Trophoblast cell (in vitro differentiated cells and primary cell): Measurements from ENCODE around the gene UGT1A4.

Source experiments
- DNase-seq, 2 donors: peaks; one replicate each; pipeline ENCODE4 v3.0.0-alpha.2; 2016
- H2AFZ ChIP-seq: 2 replicates; pipeline ENCODE4 v1.6.1; 2013; ENCODE audit warnings: low read length, moderate library complexity, mild to moderate bottlenecking; ENCODE audit not compliant: insufficient read depth, poor library complexity
- H2AK5ac ChIP-seq: 2 replicates; pipeline ENCODE4 v1.6.1; 2013; ENCODE audit warnings: mild to moderate bottlenecking, low read length
- H2BK120ac ChIP-seq: 2 replicates; pipeline ENCODE4 v1.6.1; 2013; ENCODE audit warnings: low read length, mild to moderate bottlenecking, moderate library complexity; ENCODE audit not compliant: insufficient read depth, poor library complexity
- H2BK12ac ChIP-seq: 2 replicates; pipeline ENCODE4 v1.6.1; 2013; ENCODE audit warnings: mild to moderate bottlenecking, low read length, moderate library complexity
- H2BK5ac ChIP-seq: 2 replicates; pipeline ENCODE4 v1.6.1; 2013; ENCODE audit warnings: low read length, low read depth, moderate library complexity, mild to moderate bottlenecking; ENCODE audit not compliant: poor library complexity
- H3K14ac ChIP-seq: 2 replicates; pipeline ENCODE4 v1.6.1; 2013; ENCODE audit warnings: mild to moderate bottlenecking, low read length
- H3K18ac ChIP-seq: 2 replicates; pipeline ENCODE4 v1.6.1; 2013; ENCODE audit warnings: mild to moderate bottlenecking, low read length
- H3K23ac ChIP-seq: 2 replicates; pipeline ENCODE4 v1.6.1; 2013; ENCODE audit warnings: low read length
- H3K27ac ChIP-seq: 2 replicates; pipeline ENCODE4 v1.5.1; 2013; ENCODE audit warnings: low read depth, mild to moderate bottlenecking, inconsistent platforms, low read length, moderate library complexity
- H3K27me3 ChIP-seq: 2 replicates; pipeline ENCODE4 v1.6.1; 2013; ENCODE audit warnings: inconsistent platforms, mild to moderate bottlenecking, low read length, moderate library complexity; ENCODE audit not compliant: insufficient read depth
- H3K36me3 ChIP-seq, 2 experiments: 1 replicate in 1 of 2; 2 replicates in 1 of 2; pipeline ENCODE4 v1.6.1; 2013; ENCODE audit warnings: low read length in 2 of 2, mild to moderate bottlenecking in 2 of 2, moderate library complexity in 1 of 2; ENCODE audit not compliant: insufficient read depth in 2 of 2, control insufficient read depth in 1 of 2
- H3K4ac ChIP-seq: 2 replicates; pipeline ENCODE4 v1.6.1; 2013; ENCODE audit warnings: low read depth, mild to moderate bottlenecking, low read length, moderate library complexity
- H3K4me1 ChIP-seq, 2 experiments: 1 replicate in 1 of 2; 2 replicates in 1 of 2; pipeline ENCODE4 v1.6.1; 2013; ENCODE audit warnings: low read length in 2 of 2, mild to moderate bottlenecking in 2 of 2, moderate library complexity in 1 of 2; ENCODE audit not compliant: insufficient read depth in 2 of 2, control insufficient read depth in 1 of 2
- H3K4me2 ChIP-seq: 2 replicates; pipeline ENCODE4 v1.6.1; 2013; ENCODE audit warnings: inconsistent platforms, mild to moderate bottlenecking, low read length, moderate library complexity
- H3K4me3 ChIP-seq: 2 replicates; pipeline ENCODE4 v1.5.1; 2013; ENCODE audit warnings: mild to moderate bottlenecking, low read depth, low read length, inconsistent platforms
- H3K79me1 ChIP-seq: one replicate; pipeline ENCODE4 v1.6.1; 2013; ENCODE audit warnings: low read length
- H3K79me2 ChIP-seq: 2 replicates; pipeline ENCODE4 v1.6.1; 2013; ENCODE audit warnings: low read length, mild to moderate bottlenecking; ENCODE audit not compliant: control insufficient read depth, insufficient read depth, poor library complexity
- H3K9ac ChIP-seq: 2 replicates; pipeline ENCODE4 v1.6.1; 2013; ENCODE audit warnings: mild to moderate bottlenecking, low read length
- H3K9me3 ChIP-seq: 2 replicates; pipeline ENCODE4 v1.6.1; 2013; ENCODE audit warnings: low read depth, mild to moderate bottlenecking, control low read depth, inconsistent platforms, low read length; ENCODE audit not compliant: insufficient read depth
- H4K12ac ChIP-seq: 2 replicates; pipeline ENCODE4 v1.6.1; 2013; ENCODE audit warnings: low read depth, mild to moderate bottlenecking, low read length, moderate library complexity
- H4K8ac ChIP-seq: 2 replicates; pipeline ENCODE4 v1.6.1; 2013; ENCODE audit warnings: low read depth, mild to moderate bottlenecking, low read length, moderate library complexity
- H4K91ac ChIP-seq: one replicate; pipeline ENCODE4 v1.6.1; 2013; ENCODE audit warnings: low read depth, mild to moderate bottlenecking, low read length, moderate library complexity
- WGBS: extraction: QIAGEN DNeasy Blood & Tissue Kit; methylation state at CpG from one replicate; pipeline ENCODE4 v1.1.7; 2013; ENCODE audit warnings: missing lambda C conversion rate; ENCODE audit not compliant: insufficient read length, insufficient coverage; ENCODE audit errors: extremely low coverage; 5-methylcytosine and 5-hydroxymethylcytosine counted together

UGT1A4 gene

DNA sequence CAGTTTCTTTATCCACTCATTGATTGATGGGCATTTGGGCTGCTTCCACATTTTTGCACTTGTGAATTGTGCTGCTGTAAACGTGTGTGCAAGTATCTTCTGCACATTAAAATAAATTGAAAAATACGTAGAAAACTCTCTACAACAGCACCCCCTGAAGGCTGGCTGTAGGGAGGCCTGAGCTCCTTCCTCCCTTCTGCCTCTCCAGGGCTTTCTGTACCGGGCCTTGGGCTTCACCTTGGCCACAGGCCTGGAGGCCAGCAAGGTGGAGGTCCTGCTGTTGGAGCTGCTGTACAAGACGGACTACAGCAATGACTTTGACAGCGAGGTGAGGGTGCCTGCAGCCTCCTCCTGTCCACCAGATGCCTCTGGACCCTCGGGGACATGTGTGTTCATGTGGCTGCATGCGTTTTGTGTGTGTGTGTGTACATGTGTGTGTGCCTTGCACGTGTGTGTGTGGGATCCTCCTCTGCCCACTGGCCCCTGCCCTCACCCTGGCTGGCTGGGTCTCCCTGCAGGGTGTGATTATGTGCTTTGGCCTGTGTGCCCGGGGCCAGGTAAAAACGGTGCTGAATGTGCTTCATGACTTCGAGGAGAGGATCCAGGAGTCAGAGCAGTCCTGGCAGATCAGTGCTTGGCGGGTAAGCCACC lies 88.8 kb downstream of the UGT1A4 start:
- Histone ChIP-seq H2BK120ac (no peak overlapping the region), H3K18ac (no peak overlapping the region), H3K79me1 (no peaks in the 10 kb centered on the region), H2AK5ac (no peak overlapping the region), H2AFZ (no peak overlapping the region), H3K4ac (no peak overlapping the region), H2BK5ac (no peak overlapping the region), H3K14ac (no peak overlapping the region), H3K27me3 (no peaks in the 10 kb centered on the region), H3K27ac (no peak overlapping the region), H3K4me1 (no peaks in the 10 kb centered on the region), H3K9ac (no peak overlapping the region), H3K4me3 (peak overlapping the region; percentile 0), H2BK12ac (no peak overlapping the region), H3K79me2 (no peaks in the 10 kb centered on the region), H3K36me3 (no peaks in the 10 kb centered on the region), H4K12ac (no peak overlapping the region), H3K23ac (no peak overlapping the region), H4K91ac (no peak overlapping the region), H3K9me3 (peaks cover 14% of the 10 kb centered on the region), H3K4me2 (no peak overlapping the region), H4K8ac (no peak overlapping the region)
- no CpG with 5 or more reads among the region's 12 CpGs for WGBS
- peak in 1 of 2 donors; percentile 1 for DNase-seq

DNA sequence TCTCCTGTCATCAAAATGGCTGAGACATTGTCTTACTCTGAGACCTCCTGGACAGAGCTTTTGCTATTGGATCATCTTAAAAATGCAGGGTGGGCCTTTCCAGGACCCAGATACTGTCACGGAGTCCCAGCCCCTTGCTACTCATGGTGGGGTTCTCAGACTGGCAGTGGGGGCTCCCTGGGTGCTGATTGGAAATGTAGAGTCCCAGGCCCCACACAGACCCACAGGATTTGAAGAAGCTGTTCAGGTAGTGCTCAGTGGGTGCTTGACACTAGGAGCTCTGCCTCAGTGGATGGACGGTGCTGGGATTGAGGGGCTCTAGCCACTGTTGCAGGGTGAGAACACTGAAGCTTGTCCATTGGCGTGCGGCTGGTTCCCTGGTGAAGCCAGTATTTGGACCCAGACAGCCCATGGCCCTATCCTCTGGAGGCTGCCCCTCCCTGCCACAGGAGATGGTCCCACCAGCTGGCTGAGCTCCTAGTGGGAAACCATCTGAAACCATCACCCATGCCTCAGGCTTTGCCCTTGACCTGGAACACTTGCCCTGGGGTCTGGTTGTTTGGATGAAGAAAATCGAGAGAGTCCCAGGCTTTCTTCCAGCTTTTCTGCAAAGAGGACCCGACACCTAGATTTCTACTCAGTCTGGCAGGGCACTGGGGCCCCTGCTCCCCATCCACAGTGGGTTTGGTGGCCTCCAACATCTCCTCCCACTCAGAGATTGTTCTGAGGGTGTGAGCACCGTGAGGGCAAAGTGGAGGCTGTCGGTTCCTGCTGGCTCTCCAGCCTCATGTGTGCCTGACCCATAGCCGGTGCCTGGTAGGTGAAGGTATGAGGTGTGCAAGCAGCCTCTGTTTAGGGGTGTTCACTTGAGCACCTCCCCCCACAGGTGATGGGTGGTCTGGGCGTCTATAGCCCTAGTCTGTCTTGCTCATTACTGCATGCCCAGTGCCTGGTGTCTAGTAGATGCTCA lies 89.7 kb downstream of the UGT1A4 start:
- no peak overlapping the region for H3K14ac ChIP-seq
- no peak overlapping the region for H2BK5ac ChIP-seq
- no peak overlapping the region for H3K9ac ChIP-seq
- H4K12ac ChIP-seq = no peak overlapping the region
- DNase-seq = no peak
- H2BK12ac ChIP-seq = no peak overlapping the region
- no peak overlapping the region for H3K18ac ChIP-seq
- H3K79me2 ChIP-seq = no peaks in the 10 kb centered on the region
- no peak overlapping the region for H2AK5ac ChIP-seq
- no peak overlapping the region for H4K8ac ChIP-seq
- H3K9me3 ChIP-seq = peaks cover 14% of the 10 kb centered on the region
- H3K23ac ChIP-seq = no peak overlapping the region
- H3K27ac ChIP-seq = no peak overlapping the region
- H3K27me3 ChIP-seq = no peaks in the 10 kb centered on the region
- no peak overlapping the region for H2BK120ac ChIP-seq
- H2AFZ ChIP-seq = no peak overlapping the region
- no peaks in the 10 kb centered on the region for H3K79me1 ChIP-seq
- no peaks in the 10 kb centered on the region for H3K36me3 ChIP-seq
- H3K4me2 ChIP-seq = no peak overlapping the region
- H4K91ac ChIP-seq = no peak overlapping the region
- no CpG with 5 or more reads among the region's 10 CpGs for WGBS
- H3K4ac ChIP-seq = no peak overlapping the region
- H3K4me1 ChIP-seq = no peaks in the 10 kb centered on the region
- no peak overlapping the region for H3K4me3 ChIP-seq

DNA sequence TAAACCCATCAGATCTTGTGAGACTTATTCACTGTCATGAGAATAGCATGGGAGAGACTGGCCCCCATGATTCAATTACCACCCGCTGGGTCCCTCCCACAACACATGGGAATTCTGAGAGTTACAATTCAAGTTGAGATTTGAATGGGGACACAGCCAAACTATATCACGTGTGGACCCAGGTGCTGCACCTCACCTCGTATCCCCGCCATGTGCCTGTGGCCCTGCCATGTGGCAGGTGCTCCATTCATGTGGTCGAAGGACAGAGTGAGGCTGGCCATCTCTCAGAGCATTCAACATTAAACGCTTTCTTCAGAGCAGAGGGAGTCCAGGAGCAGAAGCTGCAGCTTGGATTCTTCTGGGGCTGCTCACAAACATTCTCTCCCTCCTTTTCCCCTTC lies 91.8 kb downstream of the UGT1A4 start:
- Histone ChIP-seq H3K23ac (no peak overlapping the region), H3K79me1 (no peaks in the 10 kb centered on the region), H3K27ac (no peak overlapping the region), H3K36me3 (no peaks in the 10 kb centered on the region), H3K79me2 (no peaks in the 10 kb centered on the region), H3K9me3 (peaks cover 12% of the 10 kb centered on the region), H3K18ac (no peak overlapping the region), H3K27me3 (no peaks in the 10 kb centered on the region), H3K4me3 (no peak overlapping the region), H2BK120ac (no peak overlapping the region), H3K14ac (no peak overlapping the region), H2AK5ac (no peak overlapping the region), H4K91ac (no peak overlapping the region), H4K12ac (no peak overlapping the region), H2AFZ (no peak overlapping the region), H3K4ac (no peak overlapping the region), H3K4me2 (no peak overlapping the region), H3K4me1 (no peaks in the 10 kb centered on the region), H3K9ac (no peak overlapping the region), H4K8ac (no peak overlapping the region), H2BK12ac (no peak overlapping the region), H2BK5ac (no peak overlapping the region)
- no CpG with 5 or more reads among the region's 6 CpGs for WGBS
- no peak for DNase-seq

DNA sequence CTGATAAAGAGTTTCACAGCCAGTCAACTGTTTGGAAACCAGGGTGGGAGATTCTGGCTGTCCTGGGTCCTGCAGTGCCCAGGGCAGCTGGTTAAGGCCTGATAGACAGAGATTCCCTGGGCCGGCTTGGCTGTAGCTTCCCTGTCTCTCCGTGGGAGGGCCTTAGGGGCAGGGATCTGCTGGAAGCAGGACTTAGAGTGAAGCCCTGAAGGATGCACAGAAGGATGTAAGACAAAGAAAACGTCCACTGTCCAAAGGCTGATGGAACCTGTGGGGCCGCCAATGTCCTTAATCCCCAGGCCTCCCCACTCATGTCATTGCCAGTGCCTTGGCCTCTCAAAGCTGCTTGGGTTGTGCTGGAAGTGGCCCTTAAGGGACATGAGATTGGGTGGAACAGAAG lies 92.6 kb downstream of the UGT1A4 start:
- Histone ChIP-seq H3K36me3 (no peaks in the 10 kb centered on the region), H4K8ac (no peak overlapping the region), H3K9ac (no peak overlapping the region), H3K9me3 (peaks cover 12% of the 10 kb centered on the region), H3K14ac (no peak overlapping the region), H3K18ac (no peak overlapping the region), H2AFZ (no peak overlapping the region), H3K79me1 (no peaks in the 10 kb centered on the region), H4K12ac (no peak overlapping the region), H3K4me3 (no peak overlapping the region), H3K27ac (no peak overlapping the region), H2BK5ac (no peak overlapping the region), H3K4ac (no peak overlapping the region), H2AK5ac (no peak overlapping the region), H3K4me2 (no peak overlapping the region), H3K27me3 (no peaks in the 10 kb centered on the region), H3K23ac (no peak overlapping the region), H4K91ac (no peak overlapping the region), H2BK12ac (no peak overlapping the region), H2BK120ac (no peak overlapping the region), H3K79me2 (no peaks in the 10 kb centered on the region), H3K4me1 (no peaks in the 10 kb centered on the region)
- WGBS = no CpG with 5 or more reads among the region's 4 CpGs
- DNase-seq = no peak
